KG1 (cell line): ENCODE results near the gene MYO9B.

Experiments used
- DNase-seq: peaks from one replicate; lab custom pipeline; 2025; lab: John Stamatoyannopoulos, UW

MYO9B gene

GRCh38 chr19:17240826-17241399 is 165.3 kb downstream of the MYO9B start:
- DNase-seq = no peak

- no peak for DNase-seq
These were observed 167.0 kb downstream of the MYO9B start for GRCh38 chr19:17242431-17243208.

- DNase-seq = no peak
These were observed 167.7 kb downstream of the MYO9B start for GRCh38 chr19:17243211-17243829.

DNA sequence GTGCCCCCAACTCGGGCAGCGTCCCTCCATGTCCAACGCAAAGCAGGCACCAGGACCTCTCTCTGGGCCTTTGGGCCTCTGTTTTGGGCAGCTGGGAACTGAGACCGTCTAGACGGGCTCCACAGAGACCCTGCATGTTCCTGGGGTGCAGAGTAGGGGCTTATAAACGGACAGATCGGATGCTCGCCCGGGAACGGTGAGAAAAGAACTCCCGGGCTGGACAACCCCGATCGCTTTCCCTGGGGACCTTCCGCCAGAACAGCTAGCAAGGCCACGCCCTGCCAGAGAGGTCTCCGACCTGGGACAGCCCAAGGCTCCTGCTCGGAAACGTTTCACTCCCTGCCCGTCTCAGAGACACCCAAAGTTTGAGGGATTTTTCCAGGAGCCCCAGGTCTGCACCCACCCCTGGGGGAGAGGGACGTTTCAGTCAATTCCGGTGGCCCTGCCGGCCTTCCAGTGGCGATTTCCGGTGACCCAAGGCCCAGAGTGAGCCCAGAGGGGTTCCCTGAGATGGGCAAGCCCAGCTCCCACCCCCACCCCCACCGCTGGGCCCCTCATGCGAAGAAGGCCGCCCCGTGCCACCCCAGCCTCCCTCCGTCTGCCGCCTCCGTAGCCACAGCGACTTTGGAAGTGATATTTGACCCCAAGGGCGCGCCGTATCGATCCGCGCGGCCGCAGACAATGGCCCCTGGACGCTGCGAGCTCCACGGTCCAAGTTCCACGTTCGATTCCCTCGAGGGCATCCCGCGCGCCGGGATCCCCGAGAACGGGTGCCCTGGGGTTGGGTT is 168.4 kb downstream of the MYO9B start:
- no peak for DNase-seq

- DNase-seq = no peak
These were observed 169.3 kb downstream of the MYO9B start for GRCh38 chr19:17244618-17245534.

DNA sequence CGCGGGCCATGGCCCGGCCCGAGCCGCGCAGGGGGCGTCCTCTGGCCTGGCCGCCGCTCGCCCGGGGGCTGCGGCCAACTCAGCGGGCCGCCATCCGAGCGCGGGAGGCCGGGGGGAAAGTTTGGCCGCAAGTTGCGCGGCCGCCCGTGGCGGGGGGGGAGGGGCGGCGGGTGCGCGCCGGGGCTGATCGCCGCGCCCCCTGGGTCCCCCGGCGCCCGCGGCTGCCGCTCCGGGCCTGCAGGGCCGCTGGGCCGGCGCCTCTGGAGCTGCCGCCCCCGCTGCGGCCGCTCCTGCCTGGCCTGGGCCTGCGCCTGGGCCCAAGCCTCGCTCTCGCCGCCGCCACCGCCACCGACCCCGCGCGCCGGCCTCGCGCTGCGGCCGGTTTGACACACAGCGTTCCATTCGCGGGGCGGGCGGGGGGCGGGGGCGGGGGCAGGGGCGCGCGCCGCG is 170.0 kb downstream of the MYO9B start, which contains the start of gene NR2F6:
Gene NR2F6, minus strand, starts transcription at position 385 of the 450 bp plus-strand sequence. CDS start 699 bp downstream, outside the sequence.
- no peak for DNase-seq

GRCh38 chr19:17246681-17247425 is 171.3 kb downstream of the MYO9B start:
- no peak for DNase-seq

DNA sequence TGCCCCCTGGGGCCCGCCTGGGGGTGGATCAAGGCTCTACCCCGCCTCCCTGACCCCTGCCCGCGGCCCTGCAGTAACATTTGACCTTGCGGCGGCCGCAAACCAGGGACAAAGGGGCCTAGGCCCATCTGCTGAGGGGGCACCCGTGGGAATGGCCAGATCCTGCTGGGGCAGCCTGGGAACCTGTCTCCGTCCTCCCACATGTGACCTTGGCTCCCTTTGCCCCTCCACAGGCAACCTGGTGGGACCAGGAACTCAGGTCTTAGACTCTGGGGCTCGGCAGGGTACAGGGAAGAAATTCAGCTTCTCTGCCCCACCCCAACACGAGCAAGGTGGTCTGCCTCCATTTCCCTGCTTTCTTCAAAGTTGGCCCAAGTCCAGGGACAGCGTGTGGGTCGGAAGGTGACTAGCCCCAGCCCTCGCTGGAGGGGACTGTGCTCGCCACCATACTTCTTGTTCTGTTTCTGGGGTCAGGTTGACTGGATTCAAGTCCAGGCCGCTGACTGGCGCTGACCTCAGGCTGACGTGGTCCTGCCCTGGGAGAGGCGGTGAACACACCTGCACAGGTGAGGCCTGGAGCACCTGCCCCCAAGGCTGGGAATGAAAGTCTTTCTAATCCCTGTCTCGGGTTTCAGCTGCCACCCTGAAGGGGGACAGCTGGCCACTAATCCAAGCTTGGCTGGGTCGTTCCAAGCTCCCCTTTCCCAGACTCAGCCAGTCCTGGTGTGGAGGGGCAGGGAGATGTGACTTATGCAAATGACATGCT is 172.6 kb downstream of the MYO9B start:
- DNase-seq = no peak

DNA sequence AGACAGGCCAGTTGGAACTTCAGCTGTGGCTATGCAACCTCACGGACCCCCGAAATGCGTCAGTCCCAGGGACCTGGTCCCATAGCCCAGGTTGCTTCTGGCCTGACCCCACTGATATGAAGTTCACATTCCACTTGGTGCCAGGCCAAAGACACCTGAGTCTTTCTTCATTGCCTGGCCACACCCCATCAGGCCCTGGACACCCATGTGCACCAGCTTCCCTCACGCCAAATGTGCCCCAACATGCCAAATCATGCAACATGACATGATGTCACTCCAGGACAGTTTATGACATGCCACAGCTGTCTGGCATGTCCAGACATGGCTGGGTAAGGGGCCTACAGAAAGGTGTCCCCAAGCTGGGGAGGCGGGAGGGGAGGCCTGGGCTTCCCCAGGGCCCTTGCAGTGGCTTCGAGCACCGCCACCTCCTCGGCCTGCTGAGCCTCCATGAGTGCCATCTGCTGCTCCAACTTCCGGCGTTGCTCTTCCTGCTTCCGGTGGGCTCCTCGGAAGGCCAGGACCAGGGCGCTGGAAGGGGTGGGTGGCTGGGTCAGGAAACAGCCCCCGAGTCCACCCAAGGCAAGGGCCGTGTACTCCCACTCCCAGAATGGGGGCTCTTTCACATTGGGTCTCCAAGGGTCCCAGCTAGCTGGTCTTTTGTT is 174.4 kb downstream of the MYO9B start:
- no peak for DNase-seq

- no peak for DNase-seq
These were observed 179.1 kb downstream of the MYO9B start for GRCh38 chr19:17254636-17255035.

GRCh38 chr19:17255150-17255621 is 179.6 kb downstream of the MYO9B start:
- DNase-seq = no peak

GRCh38 chr19:17256130-17256529 is 180.6 kb downstream of the MYO9B start:
- no peak for DNase-seq

DNA sequence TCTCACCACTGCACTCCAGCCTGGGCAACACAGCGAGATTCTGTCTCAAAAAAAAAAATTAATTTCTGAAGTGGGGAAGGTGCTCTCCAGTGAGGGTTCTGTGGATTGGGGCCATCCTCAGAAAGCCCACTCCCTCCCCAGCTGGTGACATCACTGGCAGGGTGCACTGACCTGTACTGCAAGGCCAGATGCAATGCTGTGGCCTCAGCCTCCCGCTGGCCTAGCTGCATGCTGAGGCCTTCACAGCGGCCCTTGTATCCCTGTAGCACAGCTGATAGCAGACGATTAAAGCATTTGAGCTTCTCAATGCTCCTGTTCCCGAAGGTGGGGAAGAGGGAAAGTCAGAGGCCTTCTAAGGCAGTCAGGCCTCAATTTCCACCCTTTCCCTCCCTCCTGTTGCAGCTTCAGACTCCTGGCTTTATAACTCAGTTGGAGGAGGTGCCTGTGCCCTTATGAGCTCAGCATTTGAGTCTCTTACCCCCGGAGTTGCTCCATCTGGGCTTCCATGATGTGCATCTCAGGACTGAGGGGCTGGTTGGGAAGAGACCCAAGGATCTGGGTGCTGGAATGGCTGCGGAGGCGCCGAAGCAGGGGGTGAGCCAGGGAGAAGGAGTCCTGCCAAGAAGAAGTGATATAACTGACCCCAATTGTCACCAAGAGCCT is 183.7 kb downstream of the MYO9B start:
- DNase-seq = no peak

- no peak for DNase-seq
These were observed 184.4 kb downstream of the MYO9B start for GRCh38 chr19:17259934-17260333.

DNA sequence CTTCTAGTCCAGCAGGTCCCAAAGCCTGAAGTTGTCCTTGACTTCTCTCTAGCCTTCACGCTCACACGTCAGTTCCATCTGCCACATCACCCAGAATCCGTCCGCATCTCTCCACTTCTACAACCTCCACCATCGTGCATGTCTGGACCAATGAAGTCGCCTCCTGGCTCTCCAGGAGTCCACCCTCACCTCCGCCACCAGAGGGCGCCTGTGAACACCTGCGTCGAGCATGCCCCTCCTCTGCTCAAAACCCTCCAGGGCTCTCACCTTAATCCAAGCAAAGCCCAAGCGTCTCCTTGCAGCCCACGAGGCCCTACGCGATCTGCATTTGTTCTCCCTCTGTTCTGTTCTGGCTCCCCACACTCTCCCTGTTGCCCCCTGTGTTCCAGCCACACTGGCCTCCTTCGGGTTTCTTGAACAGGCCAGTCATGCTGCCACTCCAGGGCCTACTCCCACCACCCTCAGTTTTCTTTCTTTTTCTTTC is 185.3 kb downstream of the MYO9B start:
- DNase-seq = peak; percentile 52

GRCh38 chr19:17262557-17262956 is 187.0 kb downstream of the MYO9B start:
- DNase-seq = no peak
